Subcutaneous abdominal adipose tissue (tissue), 5 donors: Measurements from ENCODE around the gene VPS35L.
"Not testable (repeated sequence)": the region's sequence is repeated elsewhere in the genome, so short reads cannot be mapped to it uniquely, and the experiment has no call there.

Experiments
- H3K27ac ChIP-seq: one replicate; pipeline ENCODE4 v1.7.0; 2013; ENCODE audit warnings: low read depth, mild to moderate bottlenecking, inconsistent platforms, low read length, moderate library complexity
- H3K27me3 ChIP-seq, 5 donors: one replicate each; pipeline ENCODE4 v1.7.0; 2013; ENCODE audit warnings: low read length in 5 of 5, inconsistent platforms in 1 of 5; ENCODE audit not compliant: control insufficient read depth in 5 of 5, insufficient read depth in 4 of 5
- H3K36me3 ChIP-seq, 5 donors: one replicate each; pipeline ENCODE4 v1.7.0; 2013; ENCODE audit warnings: low read length in 5 of 5; ENCODE audit not compliant: control insufficient read depth in 5 of 5, insufficient read depth in 5 of 5
- H3K4me1 ChIP-seq, 5 donors: one replicate each; pipeline ENCODE4 v1.7.0; 2013; ENCODE audit warnings: low read length in 5 of 5, mild to moderate bottlenecking in 3 of 5, moderate library complexity in 1 of 5; ENCODE audit not compliant: control insufficient read depth in 5 of 5, insufficient read depth in 5 of 5
- H3K4me3 ChIP-seq, 5 donors: one replicate each; pipeline ENCODE4 v1.7.0; 2013; ENCODE audit warnings: low read length in 5 of 5, low read depth in 1 of 5
- H3K9ac ChIP-seq, 5 donors: one replicate each; pipeline ENCODE4 v1.7.0; 2013; ENCODE audit warnings: low read length in 5 of 5, mild to moderate bottlenecking in 4 of 5, moderate library complexity in 3 of 5
- H3K9me3 ChIP-seq, 5 donors: one replicate each; pipeline ENCODE4 v1.7.0; 2013; ENCODE audit warnings: low read length in 5 of 5; ENCODE audit not compliant: control insufficient read depth in 5 of 5
- donor health status: healthy.
- donor health status: healthy.
- donor health status: healthy.
- donor health status: healthy.
- donor health status: healthy.

VPS35L gene

GRCh38 chr16:19665313-19665712 is 109.8 kb downstream of the VPS35L start:
- H3K9ac ChIP-seq, H3K27me3 ChIP-seq, H3K9me3 ChIP-seq, H3K4me3 ChIP-seq, H3K27ac ChIP-seq, H3K4me1 ChIP-seq: not testable (repeated sequence)
- H3K36me3 ChIP-seq, result peaks cover 13 to 30% (median 20%) of the 10 kb centered on the region in 5 donors

- Histone ChIP-seq H3K27ac (no peak overlapping the region), H3K27me3 (no peaks in the 10 kb centered on the region), H3K36me3 (peaks cover 16 to 37% (median 25%) of the 10 kb centered on the region in 5 donors), H3K9me3 (peaks cover 0 to 3% (median 0%) of the 10 kb centered on the region in 5 donors), H3K4me3 (no peak overlapping the region), H3K4me1 (peaks cover 0 to 6% (median 0%) of the 10 kb centered on the region in 5 donors), H3K9ac (no peak overlapping the region)
Observed at GRCh38 chr16:19666477-19666876, 111.0 kb downstream of the VPS35L start.

GRCh38 chr16:19672378-19672777 is 116.9 kb downstream of the VPS35L start:
- H3K4me1 ChIP-seq, result no peaks in the 10 kb centered on the region
- no peaks in the 10 kb centered on the region for H3K9me3 ChIP-seq
- no peak overlapping the region for H3K9ac ChIP-seq
- H3K4me3 ChIP-seq, result no peak overlapping the region
- H3K27me3 ChIP-seq, result no peaks in the 10 kb centered on the region
- H3K27ac ChIP-seq, result no peak overlapping the region
- H3K36me3 ChIP-seq, result peaks cover 18 to 65% (median 39%) of the 10 kb centered on the region in 5 donors

- Histone ChIP-seq H3K4me3 (no peak overlapping the region), H3K4me1 (no peaks in the 10 kb centered on the region), H3K27me3 (no peaks in the 10 kb centered on the region), H3K36me3 (peaks cover 14 to 56% (median 25%) of the 10 kb centered on the region in 5 donors), H3K9ac (no peak overlapping the region), H3K27ac (no peak overlapping the region), H3K9me3 (no peaks in the 10 kb centered on the region)
Observed at GRCh38 chr16:19674485-19674884, 119.0 kb downstream of the VPS35L start.

- no peak overlapping the region for H3K9ac ChIP-seq
- no peak overlapping the region for H3K27ac ChIP-seq
- no peaks in the 10 kb centered on the region for H3K27me3 ChIP-seq
- H3K9me3 ChIP-seq, result no peaks in the 10 kb centered on the region
- no peak overlapping the region for H3K4me3 ChIP-seq
- peaks cover 0 to 5% (median 4%) of the 10 kb centered on the region in 5 donors for H3K4me1 ChIP-seq
- H3K36me3 ChIP-seq, result peaks cover 11 to 50% (median 17%) of the 10 kb centered on the region in 5 donors
Observed at GRCh38 chr16:19677402-19677801, 121.9 kb downstream of the VPS35L start.

- no peak overlapping the region for H3K9ac ChIP-seq
- H3K36me3 ChIP-seq, result peaks cover 14 to 58% (median 27%) of the 10 kb centered on the region in 5 donors
- no peak overlapping the region for H3K4me3 ChIP-seq
- peaks cover 0 to 3% (median 0%) of the 10 kb centered on the region in 5 donors for H3K9me3 ChIP-seq
- H3K4me1 ChIP-seq, result peaks cover 0 to 5% (median 4%) of the 10 kb centered on the region in 5 donors
- H3K27me3 ChIP-seq, result no peaks in the 10 kb centered on the region
- no peak overlapping the region for H3K27ac ChIP-seq
Observed at GRCh38 chr16:19678804-19679203, 123.3 kb downstream of the VPS35L start.

- H3K4me1 ChIP-seq, H3K27me3 ChIP-seq, H3K9ac ChIP-seq, H3K9me3 ChIP-seq, H3K4me3 ChIP-seq, H3K27ac ChIP-seq: not testable (repeated sequence)
- peaks cover 14 to 61% (median 31%) of the 10 kb centered on the region in 5 donors for H3K36me3 ChIP-seq
Observed at GRCh38 chr16:19679281-19679680, 123.8 kb downstream of the VPS35L start.

GRCh38 chr16:19680881-19681340 is 125.4 kb downstream of the VPS35L start:
- Histone ChIP-seq H3K27ac (no peak overlapping the region), H3K36me3 (peaks cover 14 to 69% (median 45%) of the 10 kb centered on the region in 5 donors), H3K4me3 (no peak overlapping the region), H3K9ac (no peak overlapping the region), H3K27me3 (no peaks in the 10 kb centered on the region), H3K4me1 (peaks cover 0 to 5% (median 4%) of the 10 kb centered on the region in 5 donors), H3K9me3 (peaks cover 0 to 15% (median 3%) of the 10 kb centered on the region in 5 donors)

- H3K9ac ChIP-seq, result no peak overlapping the region
- H3K9me3 ChIP-seq, result peaks cover 0 to 15% (median 3%) of the 10 kb centered on the region in 5 donors
- H3K4me1 ChIP-seq, result peaks cover 0 to 5% (median 4%) of the 10 kb centered on the region in 5 donors
- no peak overlapping the region for H3K27ac ChIP-seq
- H3K36me3 ChIP-seq, result peaks cover 10 to 72% (median 51%) of the 10 kb centered on the region in 5 donors
- H3K27me3 ChIP-seq, result no peaks in the 10 kb centered on the region
- no peak overlapping the region for H3K4me3 ChIP-seq
Observed at GRCh38 chr16:19681637-19682036, 126.1 kb downstream of the VPS35L start.

GRCh38 chr16:19683453-19684236 is 128.1 kb downstream of the VPS35L start:
- H3K27me3 ChIP-seq, result no peaks in the 10 kb centered on the region
- H3K36me3 ChIP-seq, result peaks cover 10 to 79% (median 58%) of the 10 kb centered on the region in 5 donors
- H3K4me3 ChIP-seq, result no peak overlapping the region
- H3K27ac ChIP-seq, result no peak overlapping the region
- peaks cover 0 to 7% (median 5%) of the 10 kb centered on the region in 5 donors for H3K4me1 ChIP-seq
- no peak overlapping the region for H3K9ac ChIP-seq
- peaks cover 0 to 15% (median 3%) of the 10 kb centered on the region in 5 donors for H3K9me3 ChIP-seq
